PC-3 (cell line): ENCODE data around the gene DNM3. TPM values are rescaled to one million over a fixed set of nuclear protein-coding genes. Genes with fewer than 3 reads are reported as not detected.

Experiments
- ATAC-seq: fragments of 200-7000 bp; cut with Tn5 transposase; 2 replicates; pipeline ENCODE4 v1.9.1; 2020; ENCODE audit warnings: mild to moderate bottlenecking, moderate library complexity
- BruUV-seq: library from RNA; stranded (reverse); fragments of 400-500 nt; replicated peaks from 2 replicates; lab custom pipeline; 2021; lab: Mats Ljungman, UMichigan
- CTCF ChIA-PET: fragments of 300-600 bp; sonication (Branson Sonifier 250); formaldehyde crosslinking; loops from one replicate; lab custom pipeline; 2022; ENCODE audit warnings: antibody characterized with exemption; lab: Charles Lee
- POLR2A ChIA-PET: fragments of 300-600 bp; sonication (Branson Sonifier 250); formaldehyde crosslinking; loops from one replicate; lab custom pipeline; 2022; ENCODE audit warnings: antibody characterized with exemption; ENCODE audit not compliant: unreplicated experiment; lab: Charles Lee
- DNase-seq: peaks from one replicate; pipeline ENCODE4 v3.0.0-alpha.2; 2015
- H2AFZ ChIP-seq: fragments of 300-600 bp; sonication (generic); 2 replicates; pipeline ENCODE4 v1.6.0; 2016; ENCODE audit warnings: antibody characterized with exemption, low read length
- H3F3A ChIP-seq: fragments of 300-600 bp; sonication (generic); one replicate; pipeline ENCODE4 v1.6.0; 2017; ENCODE audit warnings: antibody characterized with exemption, low read length, control low read depth, mild to moderate bottlenecking; ENCODE audit not compliant: unreplicated experiment
- H3K27ac ChIP-seq: fragments of 300-600 bp; sonication (generic); 2 replicates; pipeline ENCODE4 v1.5.1; 2016; ENCODE audit warnings: mild to moderate bottlenecking, low read length
- H3K27me3 ChIP-seq: fragments of 300-600 bp; sonication (generic); 2 replicates; pipeline ENCODE4 v1.6.1; 2016; ENCODE audit warnings: low read length, mixed read lengths
- H3K36me3 ChIP-seq: fragments of 300-600 bp; sonication (generic); 2 replicates; pipeline ENCODE4 v1.6.1; 2016; ENCODE audit warnings: low read depth, mixed run types, low read length, mixed read lengths
- H3K4me1 ChIP-seq: fragments of 300-600 bp; sonication (generic); 2 replicates; pipeline ENCODE4 v1.5.1; 2016; ENCODE audit warnings: low read length; ENCODE audit not compliant: insufficient read depth
- H3K4me2 ChIP-seq: fragments of 300-600 bp; sonication (generic); 2 replicates; pipeline ENCODE4 v1.6.0; 2016; ENCODE audit warnings: low read length
- H3K4me3 ChIP-seq: fragments of 300-600 bp; sonication (generic); 2 replicates; pipeline ENCODE4 v1.5.1; 2016; ENCODE audit warnings: mild to moderate bottlenecking, low read length, mixed read lengths
- H3K79me2 ChIP-seq: fragments of 300-600 bp; sonication (generic); 2 replicates; pipeline ENCODE4 v1.6.1; 2017; ENCODE audit warnings: low read length, mixed read lengths
- H3K9ac ChIP-seq: fragments of 300-600 bp; sonication (generic); 2 replicates; pipeline ENCODE4 v1.6.0; 2016; ENCODE audit warnings: mild to moderate bottlenecking, low read length
- H3K9me2 ChIP-seq: fragments of 300-600 bp; sonication (generic); replicated peaks from 2 replicates; pipeline ENCODE4 v1.6.1; 2016; ENCODE audit warnings: mixed run types, low read length, mixed read lengths
- H3K9me3 ChIP-seq: fragments of 300-600 bp; sonication (generic); 2 replicates; pipeline ENCODE4 v1.6.1; 2016; ENCODE audit warnings: low read length, mixed read lengths
- H4K20me1 ChIP-seq: fragments of 300-600 bp; sonication (generic); 2 replicates; pipeline ENCODE4 v1.6.1; 2016; ENCODE audit warnings: low read length, mixed read lengths
- CTCF ChIP-seq: fragments of 300-600 bp; sonication (generic); conservative IDR thresholded peaks from 2 replicates; pipeline ENCODE4 v1.5.1; 2017; ENCODE audit warnings: antibody characterized with exemption, low read depth, mild to moderate bottlenecking, low read length
- EZH2 ChIP-seq: fragments of 300-600 bp; sonication (generic); IDR thresholded peaks from one replicate; pipeline ENCODE4 v1.6.1; 2017; ENCODE audit warnings: antibody characterized with exemption, mild to moderate bottlenecking, low read length; ENCODE audit not compliant: unreplicated experiment
- EZH2phosphoT487 ChIP-seq: fragments of 300-600 bp; sonication (generic); IDR thresholded peaks from 2 replicates; pipeline ENCODE4 v1.6.1; 2018; ENCODE audit warnings: mild to moderate bottlenecking, antibody characterized with exemption, low read length, borderline replicate concordance
- intact Hi-C: fragments of 100-400 bp; cut with micrococcal nuclease; formaldehyde crosslinking; loops from 2 replicates; pipeline ENCODE4 v1.9.0; 2023
- total RNA-seq: library from RNA; depleted of rRNA; stranded (reverse); fragments of >200 nt; gene quantifications from 2 replicates; pipeline ENCODE4 v1.2.3, GENCODE V29; 2014

The DNM3 gene
- total RNA-seq, 1 experiment from 2014 or later: 0.98 TPM

GRCh38 chr1:172323686-172324085 is 482.4 kb downstream of the DNM3 start:
- no peak for DNase-seq
- no peak overlapping the region for H3K9ac ChIP-seq
- H3K27ac ChIP-seq: no peak overlapping the region
- H3K9me2 ChIP-seq: no peaks in the 10 kb centered on the region
- no peaks in the 10 kb centered on the region for H3K9me3 ChIP-seq
- H3F3A ChIP-seq: peaks cover 11% of the 10 kb centered on the region
- H3K79me2 ChIP-seq: no peaks in the 10 kb centered on the region
- ChIA-PET POLR2A (no interaction called here), CTCF (no interaction called here)
- H3K4me2 ChIP-seq: peak overlapping the region; percentile 80; the same call in 1 of the 2 replicates
- intact Hi-C loops: loop anchor here (2.0 kb wide), 2 partner anchors 57 to 283 kb away; no protein-coding TSS in a partner anchor
- no peak for ATAC-seq
- H3K4me1 ChIP-seq: peaks cover 53% of the 10 kb centered on the region
- no peaks in the 10 kb centered on the region for H3K27me3 ChIP-seq
- no peak overlapping the region for H3K4me3 ChIP-seq
- no peak overlapping the region for H2AFZ ChIP-seq
- no peak for TF ChIP-seq EZH2
- TF ChIP-seq EZH2phosphoT487: no peak
- TF ChIP-seq CTCF: no peak
- BruUV-seq: no TSS peak
- no peaks in the 10 kb centered on the region for H3K36me3 ChIP-seq
- H4K20me1 ChIP-seq: no peaks in the 10 kb centered on the region

DNA sequence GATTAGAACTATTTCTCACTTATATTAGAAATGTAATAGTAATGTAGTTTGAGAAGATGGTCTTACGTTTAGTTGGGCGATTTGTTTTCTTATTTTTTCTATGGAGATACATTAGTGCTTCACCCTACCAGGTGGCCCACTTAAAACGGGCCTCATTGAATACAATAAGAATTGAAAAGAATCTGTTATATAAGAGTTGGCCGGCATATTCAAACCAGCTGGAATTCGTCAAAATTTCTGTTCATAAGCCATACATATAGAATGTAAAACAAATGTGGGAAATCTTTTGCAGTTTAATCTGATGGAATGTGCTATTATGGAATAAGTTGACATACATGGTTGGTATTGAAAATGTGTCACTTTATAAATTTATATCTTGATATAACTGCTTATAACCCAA is 482.8 kb downstream of the DNM3 start:
- intact Hi-C loops: no loop called here
- Histone ChIP-seq H3K27me3 (no peaks in the 10 kb centered on the region), H4K20me1 (no peaks in the 10 kb centered on the region), H3K9ac (no peak overlapping the region), H3K4me3 (no peak overlapping the region), H3K36me3 (no peaks in the 10 kb centered on the region), H3K9me2 (no peaks in the 10 kb centered on the region), H3K4me1 (peaks cover 53% of the 10 kb centered on the region), H3F3A (peaks cover 11% of the 10 kb centered on the region), H3K4me2 (no peak overlapping the region), H3K79me2 (no peaks in the 10 kb centered on the region), H3K9me3 (no peaks in the 10 kb centered on the region), H2AFZ (no peak overlapping the region), H3K27ac (no peak overlapping the region)
- ATAC-seq (no peak), DNase-seq (no peak)
- TF ChIP-seq CTCF (no peak), EZH2phosphoT487 (no peak), EZH2 (no peak)
- CTCF ChIA-PET: no interaction called here
- BruUV-seq: no TSS peak
- POLR2A ChIA-PET: no interaction called here

DNA sequence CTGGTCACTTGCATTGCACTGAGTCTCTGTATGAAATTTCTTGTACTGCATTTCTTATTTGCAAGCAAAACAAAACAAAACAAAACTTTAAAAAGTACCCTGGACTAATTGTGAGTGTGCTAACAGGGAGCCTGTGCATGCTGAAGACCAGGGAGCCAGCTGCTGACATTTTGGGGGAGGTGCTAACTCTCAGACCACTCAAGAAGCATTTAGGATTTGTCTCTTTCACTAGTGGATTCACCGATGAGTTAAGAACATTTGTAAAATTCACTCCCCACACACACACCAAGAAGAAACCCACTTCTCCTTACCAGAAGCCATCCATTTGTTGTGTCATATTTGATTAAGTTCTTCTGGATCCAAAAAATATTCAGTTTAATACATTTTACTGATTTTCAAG is 483.5 kb downstream of the DNM3 start:
- DNase-seq (no peak), ATAC-seq (no peak)
- Histone ChIP-seq H3K9me3 (no peaks in the 10 kb centered on the region), H3K4me1 (peaks cover 53% of the 10 kb centered on the region), H4K20me1 (no peaks in the 10 kb centered on the region), H3K79me2 (no peaks in the 10 kb centered on the region), H3K27me3 (no peaks in the 10 kb centered on the region), H2AFZ (no peak overlapping the region), H3K36me3 (no peaks in the 10 kb centered on the region), H3K27ac (peak overlapping the region; percentile 15), H3K9ac (no peak overlapping the region), H3F3A (peaks cover 11% of the 10 kb centered on the region), H3K4me3 (no peak overlapping the region), H3K4me2 (peak overlapping the region; percentile 32), H3K9me2 (no peaks in the 10 kb centered on the region)
- intact Hi-C loops: loop anchor here (1.0 kb wide), 5 partner anchors 19 to 234 kb away; partner anchors contain the start of gene PIGC
- BruUV-seq: no TSS peak
- CTCF ChIA-PET: no interaction called here
- TF ChIP-seq CTCF (no peak), EZH2 (no peak), EZH2phosphoT487 (no peak)
- POLR2A ChIA-PET: no interaction called here
